GM18507 (cell line): Measurements from ENCODE around the gene TMED6.

Source experiments
- DNase-seq: peaks from one replicate; pipeline ENCODE4 v3.0.0; 2011; ENCODE audit warnings: low read depth; ENCODE audit not compliant: insufficient read length; ENCODE audit errors: extremely low spot score
- FAIRE-seq: peaks from 2 replicates; lab custom pipeline; 2011; peaks lifted over from hg19 to GRCh38; lab: Jason Lieb, UNC

Gene TMED6

GRCh38 chr16:69351309-69352027 lies at the start of gene TMED6:
Gene TMED6, minus strand, starts transcription at chr16:69351786. Its CDS starts 33 bp downstream, at chr16:69351753.
- DNase-seq (no peak), FAIRE-seq (no peak)

- DNase-seq = no peak
- no peak for FAIRE-seq
These were observed 47.8 kb upstream of the TMED6 start for GRCh38 chr16:69399361-69399760.

- DNase-seq (no peak), FAIRE-seq (no peak)
These were observed 46.4 kb upstream of the TMED6 start for GRCh38 chr16:69397821-69398521.

GRCh38 chr16:69396187-69397061 lies 44.8 kb upstream of the TMED6 start:
- FAIRE-seq (peak; percentile 78), DNase-seq (no peak)

- no peak for FAIRE-seq
- DNase-seq = no peak
These were observed 44.2 kb upstream of the TMED6 start for GRCh38 chr16:69395859-69396186.

- no peak for DNase-seq
- no peak for FAIRE-seq
These were observed 42.6 kb upstream of the TMED6 start for GRCh38 chr16:69393898-69394849.

GRCh38 chr16:69386596-69386995 lies 35.0 kb upstream of the TMED6 start:
- FAIRE-seq (no peak), DNase-seq (no peak)

- no peak for FAIRE-seq
- no peak for DNase-seq
These were observed 33.4 kb upstream of the TMED6 start for GRCh38 chr16:69384974-69385373.

GRCh38 chr16:69382421-69382820 lies 30.8 kb upstream of the TMED6 start:
- no peak for DNase-seq

GRCh38 chr16:69381231-69381630 lies 29.6 kb upstream of the TMED6 start:
- DNase-seq (no peak), FAIRE-seq (no peak)

More at GRCh38 chr16:69382421-69382820, 30.8 kb upstream of the TMED6 start:
- no peak for FAIRE-seq

GRCh38 chr16:69378760-69379159 lies 27.2 kb upstream of the TMED6 start:
- DNase-seq (no peak), FAIRE-seq (no peak)

- no peak for FAIRE-seq
- DNase-seq = no peak
These were observed 26.4 kb upstream of the TMED6 start for GRCh38 chr16:69378036-69378435.

GRCh38 chr16:69376393-69377059 lies 24.9 kb upstream of the TMED6 start:
- DNase-seq = no peak
- no peak for FAIRE-seq

- DNase-seq = no peak
- FAIRE-seq = no peak
These were observed 21.4 kb upstream of the TMED6 start for GRCh38 chr16:69373019-69373418.

GRCh38 chr16:69371564-69371963 lies 20.0 kb upstream of the TMED6 start:
- FAIRE-seq (peak; percentile 21), DNase-seq (no peak)

- FAIRE-seq (no peak), DNase-seq (no peak)
These were observed 17.3 kb upstream of the TMED6 start for GRCh38 chr16:69368866-69369265.

- DNase-seq (no peak), FAIRE-seq (no peak)
These were observed 16.4 kb upstream of the TMED6 start for GRCh38 chr16:69367980-69368379.

- DNase-seq = no peak
- FAIRE-seq = no peak
These were observed 14.8 kb upstream of the TMED6 start for GRCh38 chr16:69366431-69366830.

- FAIRE-seq = no peak
These were observed 14.3 kb upstream of the TMED6 start for GRCh38 chr16:69365901-69366300.

More at GRCh38 chr16:69365901-69366300, 14.3 kb upstream of the TMED6 start:
- no peak for DNase-seq
